Fibroblast of skin of abdomen (primary cell): ENCODE results near the gene ATP1B3.
"Not testable (repeated sequence)": the region's sequence is repeated elsewhere in the genome, so short reads cannot be mapped to it uniquely, and the experiment has no call there.

Experiments used
- DNase-seq: peaks from one replicate; pipeline ENCODE4 v3.0.0-alpha.2; 2013

Gene ATP1B3

GRCh38 chr3:141909408-141909807 lies 33.0 kb downstream of the ATP1B3 start:
- DNase-seq, result no peak

DNA sequence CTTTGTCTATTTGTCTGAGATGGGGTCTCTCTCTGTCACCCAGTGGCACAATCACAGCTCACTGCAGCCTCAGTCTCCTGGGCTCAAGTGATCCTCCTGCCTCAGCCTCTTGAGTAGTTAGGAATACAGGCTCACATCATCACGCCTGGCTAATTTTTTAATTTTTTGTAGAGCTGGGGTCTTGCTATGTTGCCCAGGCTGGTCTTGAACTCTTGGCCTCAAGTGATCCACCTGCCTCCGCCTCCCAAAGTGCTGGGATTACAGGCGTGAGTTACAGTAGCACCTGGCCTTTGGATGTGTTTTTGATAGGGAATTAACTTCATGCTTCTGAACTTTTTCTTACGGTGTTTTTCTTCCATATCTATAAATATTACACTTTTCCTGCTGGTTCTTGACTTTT lies 33.5 kb downstream of the ATP1B3 start:
- DNase-seq, result not testable (repeated sequence)

DNA sequence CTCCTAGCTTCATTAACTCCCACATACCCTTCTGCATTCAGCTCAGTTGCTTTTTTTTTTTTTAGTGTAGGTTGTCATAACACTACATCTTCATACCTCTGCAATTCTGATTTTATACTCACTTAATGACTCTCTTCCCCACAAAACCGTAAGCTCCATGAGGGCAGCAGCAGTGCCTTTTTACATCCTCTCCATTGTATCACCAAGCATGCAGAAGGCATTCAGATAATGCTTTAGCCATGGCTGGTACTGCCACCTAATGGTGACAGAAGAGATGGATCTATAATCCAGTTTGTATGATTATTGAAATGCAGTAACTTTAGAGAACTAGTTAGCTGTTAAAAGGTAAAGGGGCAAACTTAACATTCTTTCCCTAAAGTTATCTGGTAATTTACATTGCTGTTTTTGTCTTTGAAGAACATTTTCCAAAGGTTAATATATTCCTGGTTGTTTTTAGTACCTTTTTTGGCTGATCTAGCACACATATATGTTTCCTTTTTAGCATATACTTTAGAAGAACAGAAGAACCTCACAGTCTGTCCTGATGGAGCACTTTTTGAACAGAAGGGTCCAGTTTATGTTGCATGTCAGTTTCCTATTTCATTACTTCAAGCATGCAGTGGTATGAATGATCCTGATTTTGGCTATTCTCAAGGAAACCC lies 36.8 kb downstream of the ATP1B3 start:
- DNase-seq, result peak; percentile 52

DNA sequence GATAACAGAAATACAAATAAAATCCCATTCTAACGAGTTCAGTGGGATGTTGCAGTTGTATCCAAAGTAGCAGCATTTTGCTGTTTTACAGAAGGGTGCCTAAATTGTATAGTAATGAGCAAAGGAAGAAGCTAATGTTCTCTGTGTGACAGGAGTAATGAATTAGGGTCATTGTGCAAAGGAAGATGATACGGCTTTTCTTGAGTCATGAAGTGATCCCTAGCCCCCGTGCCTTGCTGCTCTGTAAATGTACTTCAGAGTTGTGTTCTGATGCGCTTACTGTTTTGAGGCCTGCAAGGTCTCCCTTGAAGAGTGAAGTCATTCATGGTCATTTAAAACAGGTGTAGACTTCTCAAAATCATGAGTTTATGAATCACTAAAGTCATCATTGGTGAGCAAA lies 37.9 kb downstream of the ATP1B3 start:
- DNase-seq, result no peak

- peak; percentile 28 for DNase-seq
Observed at GRCh38 chr3:141915016-141915415, 38.6 kb downstream of the ATP1B3 start.

- DNase-seq, result peak; percentile 47
Observed at GRCh38 chr3:141915766-141916165, 39.3 kb downstream of the ATP1B3 start.

DNA sequence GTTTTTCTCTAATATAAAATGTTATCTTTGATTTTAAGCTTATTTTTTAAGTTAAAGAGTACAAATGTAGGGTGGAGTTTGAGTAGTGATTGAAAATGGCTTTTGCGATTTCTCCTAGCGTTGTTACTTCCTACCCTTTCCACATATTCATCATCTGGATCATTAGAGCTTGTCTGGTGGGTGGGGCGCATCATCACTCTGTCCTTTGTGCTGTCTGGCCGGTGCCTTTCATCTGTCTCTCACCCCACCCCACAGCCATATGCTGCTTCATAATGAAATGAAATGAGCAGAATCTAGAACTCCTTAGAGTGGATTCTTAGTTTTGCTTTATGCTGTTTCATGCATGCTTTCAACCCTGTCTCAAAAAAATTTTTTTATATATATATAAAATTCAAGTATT lies 44.3 kb downstream of the ATP1B3 start:
- no peak for DNase-seq

GRCh38 chr3:141921316-141921715 lies 44.9 kb downstream of the ATP1B3 start:
- DNase-seq, result no peak

DNA sequence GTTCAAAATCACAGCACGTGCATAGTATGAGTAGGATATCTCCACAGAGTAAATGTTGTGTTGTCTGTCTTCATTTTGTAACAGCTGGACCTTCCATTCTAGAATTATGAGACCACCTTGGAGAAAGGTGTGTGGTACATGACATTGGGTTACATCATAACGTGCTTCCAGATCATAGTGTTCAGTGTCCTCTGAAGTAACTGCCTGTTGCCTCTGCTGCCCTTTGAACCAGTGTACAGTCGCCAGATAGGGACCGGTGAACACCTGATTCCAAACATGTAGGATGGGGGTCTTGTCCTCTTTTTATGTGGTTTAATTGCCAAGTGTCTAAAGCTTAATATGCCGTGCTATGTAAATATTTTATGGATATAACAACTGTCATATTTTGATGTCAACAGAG lies 49.2 kb downstream of the ATP1B3 start:
- not testable (repeated sequence) for DNase-seq

GRCh38 chr3:141926929-141927328 lies 50.5 kb downstream of the ATP1B3 start:
- DNase-seq, result no peak

GRCh38 chr3:141928631-141929270 lies 52.3 kb downstream of the ATP1B3 start:
- no peak for DNase-seq

DNA sequence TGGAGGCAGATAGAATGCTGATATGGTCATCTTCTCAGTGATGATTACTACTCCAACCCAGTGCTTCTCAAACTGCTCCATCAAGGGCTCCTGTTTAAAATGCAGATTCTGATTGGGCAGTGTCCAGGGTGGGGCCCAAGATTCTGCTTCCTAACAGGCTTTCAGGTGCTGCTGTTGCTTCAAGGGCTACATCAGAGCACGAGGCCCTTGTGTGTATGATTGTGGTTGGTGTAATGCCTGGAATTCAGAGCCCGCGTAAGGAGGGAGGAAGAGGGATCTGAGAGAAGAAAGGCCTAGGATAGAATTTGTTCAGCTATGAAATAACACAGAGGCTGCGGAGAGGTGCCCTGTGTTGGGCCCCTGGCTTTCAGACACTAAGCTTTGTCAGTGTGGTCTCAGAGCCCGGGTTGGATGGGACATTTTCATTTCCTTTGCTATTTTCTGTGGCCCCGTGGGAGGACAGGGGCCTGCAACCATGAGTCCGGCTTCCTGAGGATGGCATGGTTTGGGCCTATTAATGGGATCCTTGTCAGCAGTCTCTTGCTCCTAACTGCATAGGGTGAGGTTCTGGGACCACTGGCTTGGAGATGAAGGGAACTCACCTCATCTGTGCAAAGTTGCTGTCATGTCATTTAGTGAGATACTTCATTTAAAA lies 53.0 kb downstream of the ATP1B3 start:
- DNase-seq, result no peak

- no peak for DNase-seq
Observed at GRCh38 chr3:141930801-141931200, 54.4 kb downstream of the ATP1B3 start.

GRCh38 chr3:141933421-141934300 lies 57.2 kb downstream of the ATP1B3 start:
- DNase-seq, result no peak

DNA sequence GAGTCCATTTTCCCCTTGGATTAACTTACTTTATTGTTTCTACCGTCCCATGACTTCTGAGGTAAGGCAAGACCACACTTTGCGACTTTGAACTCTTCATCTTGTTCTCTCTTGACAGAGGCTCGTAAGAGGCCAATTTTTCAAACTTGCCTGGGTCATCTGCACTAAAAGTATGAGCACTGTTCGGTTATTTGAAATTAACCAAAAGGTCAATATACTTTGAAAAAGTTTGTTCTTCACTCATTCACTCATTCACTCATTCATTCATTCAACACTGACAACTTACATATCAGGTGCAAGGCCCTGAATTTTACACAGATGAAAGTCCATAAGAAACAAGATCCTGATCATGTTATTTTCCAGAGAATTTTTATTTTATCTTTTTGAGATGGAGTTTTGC lies 57.9 kb downstream of the ATP1B3 start:
- no peak for DNase-seq

DNA sequence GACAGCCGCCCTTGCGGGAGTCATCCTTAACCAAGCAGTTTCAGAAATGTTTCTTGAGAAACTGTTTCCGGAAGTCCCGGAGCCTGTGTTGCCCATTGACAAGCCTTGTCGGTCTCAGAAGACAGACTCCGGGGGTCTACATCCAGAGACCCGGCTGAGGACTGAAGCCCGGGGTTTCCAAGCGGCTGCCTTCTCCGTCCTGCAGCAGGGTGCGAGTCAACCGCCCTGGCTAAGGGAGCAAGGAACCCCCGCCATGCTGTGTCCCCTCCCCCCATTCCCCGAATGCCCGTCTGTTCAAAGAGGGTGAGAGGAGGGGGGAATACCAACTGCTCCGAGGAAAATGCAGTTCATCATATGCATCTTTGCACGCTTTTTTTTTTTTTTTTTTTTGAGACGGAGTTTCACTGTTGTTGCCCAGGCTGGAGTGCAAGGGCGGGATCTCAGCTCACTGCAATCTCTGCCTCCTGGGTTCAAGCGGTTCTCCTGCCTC lies 61.6 kb downstream of the ATP1B3 start:
- no peak for DNase-seq

- no peak for DNase-seq
Observed at GRCh38 chr3:141939759-141940158, 63.3 kb downstream of the ATP1B3 start.

DNA sequence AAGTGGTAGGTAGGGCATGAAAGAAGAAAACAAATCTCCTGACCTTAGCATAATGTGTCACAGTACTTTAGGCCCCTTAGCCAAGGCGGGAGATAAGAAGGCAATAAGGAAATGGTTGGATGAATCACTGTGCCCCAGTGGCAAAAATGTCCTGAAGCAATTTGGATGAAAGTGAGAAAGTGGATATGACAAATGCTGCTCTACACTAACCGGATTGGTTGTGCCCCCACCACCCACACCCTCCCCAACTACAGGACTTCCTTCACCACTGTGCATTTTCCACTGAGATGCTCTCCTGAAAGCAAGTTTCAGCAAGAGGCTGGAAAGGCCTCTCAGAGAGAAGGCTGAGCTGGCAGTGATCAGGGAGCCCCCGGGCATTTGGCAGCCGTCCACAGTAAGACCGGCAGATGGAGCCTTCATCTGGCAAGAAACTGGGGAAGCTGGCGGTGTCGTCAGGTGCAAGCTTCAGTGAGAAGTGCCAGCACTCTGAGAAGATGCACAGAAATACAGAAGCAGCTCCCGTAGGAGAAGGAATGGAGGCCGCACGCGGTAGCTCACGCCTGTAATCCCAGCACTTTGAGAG lies 63.8 kb downstream of the ATP1B3 start:
- peak; percentile 40 for DNase-seq

GRCh38 chr3:141941093-141941492 lies 64.7 kb downstream of the ATP1B3 start:
- DNase-seq, result no peak

DNA sequence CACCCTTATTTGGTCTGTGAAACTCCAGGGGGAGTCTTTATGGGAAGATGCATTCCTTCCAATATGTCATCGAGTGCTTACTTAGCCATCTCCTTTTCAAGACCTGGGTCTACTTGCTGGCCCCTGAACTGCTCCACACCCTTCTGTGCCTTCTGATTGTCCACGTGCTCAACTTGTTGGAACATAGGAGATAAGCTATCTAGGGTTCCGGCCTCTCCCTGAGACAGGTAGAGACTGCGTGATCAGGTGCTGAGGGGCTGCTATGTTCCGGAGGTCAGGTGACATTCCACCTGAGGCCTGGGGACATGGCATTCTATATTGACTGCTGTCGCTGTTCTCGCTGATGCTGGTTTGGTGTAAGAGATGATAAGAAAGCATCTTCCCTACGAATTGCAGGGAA lies 65.6 kb downstream of the ATP1B3 start:
- no peak for DNase-seq

DNA sequence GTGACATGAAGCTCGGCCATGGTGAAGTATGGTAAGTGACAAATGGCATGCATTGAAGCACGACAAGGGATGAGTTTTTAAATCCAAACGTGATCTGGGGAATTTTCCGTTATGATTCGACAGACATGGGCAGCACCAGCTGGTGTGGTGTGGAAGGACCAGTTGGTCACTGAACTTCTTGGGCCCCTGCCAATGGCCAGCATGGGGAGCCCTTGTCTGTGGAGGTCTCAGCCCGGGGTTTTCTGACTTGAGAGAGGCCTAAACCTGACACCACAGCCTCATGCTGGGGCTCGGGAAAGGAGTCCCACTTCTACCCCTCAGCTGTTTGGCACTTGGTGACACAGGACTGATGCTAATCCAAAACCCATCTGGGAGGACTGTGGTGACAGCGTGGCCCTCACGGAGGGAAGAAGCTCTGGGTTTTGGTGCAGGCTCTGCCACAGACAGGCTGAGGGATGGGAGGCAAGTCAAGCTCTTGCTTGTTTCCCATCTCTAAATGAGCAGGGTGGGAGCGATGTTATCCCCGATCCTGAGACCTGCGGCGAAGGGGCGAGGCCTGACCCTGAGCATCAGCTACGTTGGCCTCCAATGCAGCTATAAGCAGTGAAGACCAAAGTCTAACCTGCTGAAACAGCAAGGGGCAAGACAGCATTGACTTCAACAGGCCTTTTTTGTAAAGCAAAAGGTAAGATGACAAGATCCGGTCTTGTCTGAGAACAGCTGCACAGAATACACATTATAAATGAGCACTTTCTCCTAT lies 69.5 kb downstream of the ATP1B3 start:
- no peak for DNase-seq

GRCh38 chr3:141949399-141949798 lies 73.0 kb downstream of the ATP1B3 start:
- DNase-seq, result no peak
